Lung (tissue), 12 donors: ENCODE measurements around the gene PLCG2. TPM values are rescaled to one million over a fixed set of nuclear protein-coding genes. Genes with fewer than 3 reads are reported as not detected.
A peak's percentile ranks its signal among the peaks of the same experiment; 100 is the strongest.

Experiments
- ATAC-seq: fragments of 200-7000 bp; cut with Tn5 transposase; one replicate; pipeline ENCODE4 v1.9.1; 2020; ENCODE audit warnings: moderate number of reproducible peaks; ENCODE audit not compliant: insufficient read depth, low FRiP score
- DNase-seq, 3 donors: peaks; one replicate each; pipeline ENCODE4 v3.0.0-alpha.2; 2013 to 2017
- H3K27ac ChIP-seq, 2 donors: one replicate each; pipeline ENCODE4 v1.5.1; 2013; ENCODE audit warnings: mild to moderate bottlenecking in 2 of 2, moderate library complexity in 2 of 2, control low read depth in 1 of 2, inconsistent platforms in 1 of 2, low read depth in 1 of 2, low read length in 1 of 2
- H3K27me3 ChIP-seq, 3 donors: one replicate each; pipeline ENCODE4 v1.5.1; 2013; ENCODE audit warnings: low read length in 2 of 3; ENCODE audit not compliant: control insufficient read depth in 3 of 3, insufficient read depth in 3 of 3
- H3K36me3 ChIP-seq, 4 donors: one replicate each; pipeline ENCODE4 v1.5.1; 2013; ENCODE audit warnings: low read length in 4 of 4, mild to moderate bottlenecking in 1 of 4, moderate library complexity in 1 of 4; ENCODE audit not compliant: control insufficient read depth in 4 of 4, insufficient read depth in 4 of 4
- H3K4me1 ChIP-seq, 5 donors: one replicate each; pipeline ENCODE4 v1.5.1; 2013; ENCODE audit warnings: low read length in 5 of 5, mild to moderate bottlenecking in 2 of 5, moderate library complexity in 1 of 5; ENCODE audit not compliant: control insufficient read depth in 5 of 5, insufficient read depth in 5 of 5
- H3K4me3 ChIP-seq: one replicate; pipeline ENCODE4 v1.5.1; 2013; ENCODE audit warnings: mild to moderate bottlenecking, control low read depth, moderate library complexity
- H3K9ac ChIP-seq, 2 donors: one replicate each; pipeline ENCODE4 v1.5.1; 2013; ENCODE audit warnings: low read length in 2 of 2, control low read depth in 1 of 2; ENCODE audit not compliant: insufficient read depth in 1 of 2
- H3K9me3 ChIP-seq, 4 donors: one replicate each; pipeline ENCODE4 v1.5.1; 2013; ENCODE audit warnings: low read length in 3 of 4, mild to moderate bottlenecking in 1 of 4, moderate library complexity in 1 of 4; ENCODE audit not compliant: control insufficient read depth in 4 of 4, insufficient read depth in 3 of 4
- CTCF ChIP-seq: IDR thresholded peaks from 2 replicates; pipeline ENCODE4 v1.5.1; 2012; ENCODE audit warnings: mild to moderate bottlenecking; ENCODE audit errors: control extremely low read depth, extremely low read depth
- WGBS, 2 donors: extraction: QIAGEN DNeasy Blood & Tissue Kit; methylation state at CpG; one replicate each; pipeline ENCODE4 v1.1.7; 2013; 5-methylcytosine and 5-hydroxymethylcytosine counted together
- polyA plus RNA-seq, 2 donors: library from polyadenylated mRNA; stranded (reverse); fragments of 200-250 nt; gene quantifications; one replicate each; pipeline ENCODE4 v1.2.1, GENCODE V29; 2013
- total RNA-seq, 2 donors: library from RNA; depleted of rRNA in 1 of 2; stranded (reverse); fragments of >200 nt in 1 of 2; gene quantifications; one replicate each; pipeline ENCODE4 v1.2.1, GENCODE V29; 2014 to 2021
- donor health status: control.
- donor health status: control.
- donor health status: Bipolar disorder and iron deficiency.
- donor health status: healthy.
- donor health status: DM: yes; HTN: yes; CAD: no.

PLCG2 gene
- total and polyA plus RNA-seq, 4 donors = 8.8 to 41.0 (median 29.4) TPM

DNA sequence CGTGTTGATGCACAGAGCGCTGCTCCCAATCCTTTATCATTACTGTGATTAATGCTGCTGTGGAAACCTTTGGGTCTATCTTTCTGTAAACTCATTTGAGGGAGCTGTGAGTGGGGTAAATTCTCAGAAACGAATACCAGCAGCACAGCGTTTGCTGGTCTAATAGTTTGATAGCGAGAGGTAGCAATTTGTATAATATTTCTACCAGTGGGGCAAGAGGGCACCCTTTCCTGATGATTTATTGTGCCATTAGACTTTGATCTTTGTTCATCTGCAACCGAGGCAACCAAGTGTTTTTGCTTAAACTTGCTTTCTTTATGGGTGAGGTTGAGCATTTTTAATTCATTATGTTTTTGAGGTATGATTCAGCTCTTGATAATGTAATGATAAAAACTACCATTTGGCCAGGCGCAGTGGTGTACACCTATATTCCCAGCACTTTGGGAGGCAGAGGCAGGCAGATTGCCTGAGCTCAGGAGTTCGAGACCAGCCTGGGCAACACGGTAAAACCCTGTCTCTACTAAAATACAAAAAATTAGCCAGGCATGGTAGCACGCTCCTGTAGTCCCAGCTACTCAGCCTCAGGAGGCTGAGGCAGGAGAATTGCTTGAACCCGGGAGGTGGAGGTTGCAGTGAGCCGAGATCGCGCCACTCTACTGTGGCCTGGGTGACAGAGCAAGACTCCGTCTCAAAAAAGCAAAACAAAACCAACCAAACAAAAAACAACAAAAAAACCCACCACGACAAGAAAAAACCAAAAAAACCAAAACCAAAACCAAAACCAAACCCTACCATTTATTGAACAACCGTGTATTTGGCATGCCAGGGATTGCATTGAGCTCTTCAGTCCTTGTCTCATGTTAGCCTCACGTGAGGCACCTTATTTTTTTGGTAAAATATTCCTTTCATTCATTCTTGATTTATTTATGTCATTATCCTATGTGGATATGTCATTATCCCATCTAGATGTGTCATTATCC lies 81.5 kb downstream of the PLCG2 start:
- no peak for ATAC-seq
- Histone ChIP-seq H3K27me3 (peaks cover 0 to 14% (median 6%) of the 10 kb centered on the region in 3 donors), H3K9me3 (no peaks in the 10 kb centered on the region), H3K36me3 (no peaks in the 10 kb centered on the region), H3K27ac (no peak overlapping the region), H3K4me3 (no peak overlapping the region), H3K4me1 (peaks cover 0 to 5% (median 0%) of the 10 kb centered on the region in 5 donors), H3K9ac (no peak overlapping the region)
- DNase-seq = no peak
- TF ChIP-seq CTCF = no peak
- WGBS, 2 donors = 87 to 94% methylated on average over 18 of the region's 18 CpGs

DNA sequence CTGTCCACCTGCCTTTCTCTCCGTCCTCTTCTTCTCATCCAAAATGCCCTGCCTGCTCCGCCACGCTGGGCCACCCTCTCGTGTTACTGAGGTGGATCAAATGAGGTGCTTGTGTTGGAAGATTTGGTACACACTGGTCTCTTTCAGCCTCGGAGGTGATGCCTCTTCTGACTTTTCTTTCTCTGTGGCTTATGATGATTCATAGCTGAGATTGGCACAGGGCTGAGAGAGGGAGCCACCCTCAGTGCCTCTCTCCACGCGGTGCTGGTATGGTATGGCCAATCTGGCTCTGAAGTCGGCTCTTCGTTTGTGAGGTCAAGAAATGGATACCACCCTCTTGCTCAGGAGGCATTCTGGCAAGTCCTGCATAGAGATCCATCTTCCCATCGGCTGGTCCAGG lies 82.4 kb downstream of the PLCG2 start:
- H3K27ac ChIP-seq = peak overlapping the region in 1 of 2 donors; percentile 76
- ATAC-seq (no peak), DNase-seq (no peak)

DNA sequence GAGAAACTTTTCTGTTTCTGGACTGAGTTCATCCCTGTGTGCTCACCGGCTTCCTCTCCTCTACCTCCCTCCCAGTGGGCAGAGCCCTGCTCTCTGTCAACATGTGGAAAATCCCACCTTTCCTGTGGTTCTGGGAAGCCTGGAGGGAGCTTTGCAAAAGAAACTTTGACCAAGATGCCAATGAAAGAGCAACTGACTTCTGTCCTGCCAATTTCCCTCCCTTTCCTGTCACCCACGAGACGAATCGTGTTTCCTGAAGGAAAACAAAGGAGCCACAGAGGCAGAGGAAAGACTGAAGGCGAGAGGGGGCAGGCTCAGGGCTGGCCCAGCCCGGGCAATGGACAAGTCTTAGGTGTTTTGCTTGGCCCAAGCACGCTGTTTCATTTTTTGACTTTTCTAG lies 82.8 kb downstream of the PLCG2 start:
- peaks cover 0 to 9% (median 0%) of the 10 kb centered on the region in 5 donors for H3K4me1 ChIP-seq
- H3K4me3 ChIP-seq = no peak overlapping the region
- H3K27ac ChIP-seq = peak overlapping the region in 1 of 2 donors; percentile 76
- ATAC-seq (no peak), DNase-seq (peak in 1 of 3 donors; percentile 17)
- no peaks in the 10 kb centered on the region for H3K9me3 ChIP-seq
- no peak for TF ChIP-seq CTCF
- WGBS, 2 donors = 53 to 69% methylated on average over 7 of the region's 7 CpGs
- H3K27me3 ChIP-seq = peaks cover 0 to 14% (median 6%) of the 10 kb centered on the region in 3 donors
- no peaks in the 10 kb centered on the region for H3K36me3 ChIP-seq
- no peak overlapping the region for H3K9ac ChIP-seq

More for the DNA sequence above, 82.4 kb downstream of the PLCG2 start:
- TF ChIP-seq CTCF = no peak
- Histone ChIP-seq H3K36me3 (no peaks in the 10 kb centered on the region), H3K4me1 (peaks cover 0 to 6% (median 0%) of the 10 kb centered on the region in 5 donors), H3K4me3 (no peak overlapping the region), H3K9ac (no peak overlapping the region), H3K27me3 (peaks cover 0 to 14% (median 6%) of the 10 kb centered on the region in 3 donors), H3K9me3 (no peaks in the 10 kb centered on the region)
- WGBS, 2 donors = 71 to 83% methylated on average over 10 of the region's 10 CpGs
